Osteoblast (primary cell): ENCODE results near the gene SUSD4. TPM values are rescaled to one million over a fixed set of nuclear protein-coding genes. Genes with fewer than 3 reads are reported as not detected.

Experiments used
- DNase-seq: peaks from one replicate; pipeline ENCODE4 v3.0.0; 2011; ENCODE audit warnings: low spot score, mixed read lengths; ENCODE audit not compliant: insufficient read length; ENCODE audit errors: missing footprints
- H2AFZ ChIP-seq: 2 replicates; pipeline ENCODE4 v1.6.0; 2011; ENCODE audit warnings: mild to moderate bottlenecking, low read length
- H3K27ac ChIP-seq: 2 replicates; pipeline ENCODE4 v1.5.1; 2011; ENCODE audit warnings: mild to moderate bottlenecking, low read depth, low read length, moderate library complexity
- H3K27me3 ChIP-seq: 2 replicates; pipeline ENCODE4 v1.6.0; 2012; ENCODE audit warnings: mild to moderate bottlenecking, control low read depth, inconsistent platforms, low read length, moderate library complexity; ENCODE audit not compliant: insufficient read depth
- H3K36me3 ChIP-seq: 2 replicates; pipeline ENCODE4 v1.5.1; 2011; ENCODE audit warnings: mild to moderate bottlenecking, low read length, control low read depth, moderate library complexity; ENCODE audit not compliant: insufficient read depth
- H3K4me1 ChIP-seq: 2 replicates; pipeline ENCODE4 v1.5.1; 2011; ENCODE audit warnings: mild to moderate bottlenecking, low read length, control low read depth, moderate library complexity; ENCODE audit not compliant: insufficient read depth
- H3K4me2 ChIP-seq: 2 replicates; pipeline ENCODE4 v1.6.0; 2011; ENCODE audit warnings: mild to moderate bottlenecking, low read length; ENCODE audit not compliant: insufficient read depth
- H3K4me3 ChIP-seq: fragments of 200-600 bp; sonication (generic); 3 replicates; pipeline ENCODE4 v1.5.1; 2012; ENCODE audit warnings: mild to moderate bottlenecking, low read length, inconsistent platforms; ENCODE audit not compliant: insufficient read depth
- H3K79me2 ChIP-seq: 2 replicates; pipeline ENCODE4 v1.6.0; 2012; ENCODE audit warnings: mild to moderate bottlenecking, low read length, control low read depth, inconsistent platforms; ENCODE audit not compliant: insufficient read depth
- H3K9me3 ChIP-seq: 2 replicates; pipeline ENCODE4 v1.5.1; 2011; ENCODE audit warnings: low read depth, low read length, control low read depth
- H4K20me1 ChIP-seq: 2 replicates; pipeline ENCODE4 v1.6.0; 2012; ENCODE audit warnings: mild to moderate bottlenecking, low read length, control low read depth; ENCODE audit not compliant: insufficient read depth
- CTCF ChIP-seq: IDR thresholded peaks from 2 replicates; pipeline ENCODE4 v1.5.1; 2011; ENCODE audit warnings: mild to moderate bottlenecking, low read depth, low read length, moderate library complexity; ENCODE audit errors: extremely low read depth
- total RNA-seq: library from RNA; depleted of rRNA; stranded (reverse); fragments of >200 nt; gene quantifications from 2 replicates; pipeline ENCODE4 v1.2.3, GENCODE V29; 2012

SUSD4 gene
- total RNA-seq, 1 donor: not detected

DNA sequence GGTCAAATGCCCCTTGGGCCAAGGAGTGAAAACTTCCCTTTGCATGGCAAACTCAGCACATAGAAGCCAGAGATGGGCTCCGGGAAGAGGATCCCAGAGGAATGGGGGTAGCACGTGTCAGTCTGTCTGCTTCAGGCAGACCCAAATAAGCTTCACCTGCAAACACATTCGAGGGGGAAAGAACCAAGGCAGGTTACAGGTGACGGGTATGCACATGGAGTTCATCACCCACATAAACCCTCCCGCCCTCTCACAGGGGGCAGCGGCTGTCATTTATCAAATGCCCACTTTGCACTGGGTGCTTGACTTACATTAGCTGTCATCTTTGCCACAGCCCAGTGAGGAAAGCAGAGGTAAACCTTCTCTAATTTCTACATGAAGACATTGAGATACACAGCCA, 147.9 kb downstream of the SUSD4 start:
- no peak for TF ChIP-seq CTCF
- Histone ChIP-seq H3K9me3 (peaks cover 3% of the 10 kb centered on the region), H3K27me3 (peaks cover 8% of the 10 kb centered on the region), H3K4me2 (no peak overlapping the region), H3K36me3 (no peaks in the 10 kb centered on the region), H3K4me1 (no peaks in the 10 kb centered on the region), H3K79me2 (no peaks in the 10 kb centered on the region), H4K20me1 (no peaks in the 10 kb centered on the region), H3K4me3 (no peak overlapping the region), H3K27ac (no peak overlapping the region), H2AFZ (no peak overlapping the region)
- no peak for DNase-seq

DNA sequence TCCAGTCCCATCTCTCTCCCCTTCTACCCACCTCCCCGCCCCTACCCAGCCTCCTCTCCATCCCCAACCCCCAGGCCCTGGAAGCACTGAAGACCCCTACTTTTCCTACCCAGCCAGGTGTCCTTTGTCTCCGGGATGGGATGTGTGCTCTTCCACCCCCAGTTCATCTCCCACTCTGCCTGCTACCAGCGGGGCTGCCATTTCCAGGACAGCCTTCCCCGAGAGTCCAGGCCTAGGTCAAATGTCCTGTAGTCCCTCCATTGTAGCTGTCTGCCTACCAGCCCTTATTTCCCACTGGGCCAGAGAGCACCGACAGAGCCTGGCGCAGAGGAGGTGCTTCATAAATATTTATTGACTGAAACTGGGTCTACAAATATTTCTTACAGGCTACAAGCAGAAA, 148.9 kb downstream of the SUSD4 start:
- Histone ChIP-seq H3K36me3 (no peaks in the 10 kb centered on the region), H3K79me2 (no peaks in the 10 kb centered on the region), H3K4me3 (no peak overlapping the region), H4K20me1 (no peaks in the 10 kb centered on the region), H3K4me1 (no peaks in the 10 kb centered on the region), H2AFZ (no peak overlapping the region), H3K27me3 (peaks cover 12% of the 10 kb centered on the region), H3K27ac (no peak overlapping the region), H3K4me2 (no peak overlapping the region), H3K9me3 (peaks cover 3% of the 10 kb centered on the region)
- DNase-seq: no peak
- TF ChIP-seq CTCF: no peak

DNA sequence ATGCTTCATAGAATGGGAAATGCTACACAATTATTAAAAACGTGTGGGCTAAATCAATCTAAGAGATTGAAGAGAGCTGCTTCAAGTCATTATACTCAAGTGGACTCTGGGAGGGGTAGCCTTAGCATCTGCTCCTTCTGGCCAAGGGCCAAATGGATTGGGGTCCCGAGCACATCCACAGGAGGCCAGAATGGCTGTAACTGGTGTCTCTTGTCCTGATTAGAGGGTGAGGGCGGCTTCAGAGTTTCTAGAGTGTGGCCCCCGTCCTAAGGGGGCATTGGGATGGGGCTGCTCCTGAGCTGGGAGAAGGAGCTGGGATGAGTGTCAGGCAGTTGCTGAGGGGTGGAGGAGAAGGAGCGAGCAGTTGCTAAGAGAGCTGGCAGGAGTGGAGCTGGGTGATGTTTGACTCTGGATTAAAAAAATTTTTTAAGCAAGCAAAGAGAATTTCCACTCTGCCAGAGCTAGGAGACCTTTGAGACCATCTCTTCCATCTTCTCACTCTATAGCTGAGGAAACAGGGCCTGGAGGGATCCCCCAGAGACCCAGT, 149.6 kb downstream of the SUSD4 start:
- Histone ChIP-seq H3K27ac (no peak overlapping the region), H4K20me1 (no peaks in the 10 kb centered on the region), H3K4me3 (no peak overlapping the region), H3K36me3 (no peaks in the 10 kb centered on the region), H3K79me2 (no peaks in the 10 kb centered on the region), H3K4me2 (no peak overlapping the region), H3K4me1 (no peaks in the 10 kb centered on the region), H2AFZ (no peak overlapping the region), H3K27me3 (peaks cover 12% of the 10 kb centered on the region), H3K9me3 (peaks cover 3% of the 10 kb centered on the region)
- DNase-seq: no peak
- no peak for TF ChIP-seq CTCF

DNA sequence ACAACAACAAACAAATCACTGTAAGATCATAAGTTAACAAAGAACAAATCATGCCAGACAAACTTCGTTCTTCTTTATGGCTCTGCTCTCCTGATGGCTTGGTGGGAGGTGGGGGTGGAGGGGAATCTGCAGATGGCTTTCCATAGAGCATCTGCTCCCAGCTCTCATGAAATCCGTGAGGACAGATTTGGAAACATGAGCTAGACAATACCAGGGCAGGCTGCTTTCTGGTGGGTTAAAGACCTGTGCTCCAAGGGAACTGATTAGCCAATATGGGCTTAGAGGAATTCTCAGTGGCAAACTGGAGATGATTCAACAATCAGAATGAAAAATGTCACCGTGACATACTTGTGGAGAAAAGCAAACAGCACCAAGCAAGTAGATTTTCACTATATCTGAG, 151.5 kb downstream of the SUSD4 start:
- Histone ChIP-seq H3K4me1 (no peaks in the 10 kb centered on the region), H3K27me3 (peaks cover 8% of the 10 kb centered on the region), H3K4me2 (no peak overlapping the region), H3K79me2 (no peaks in the 10 kb centered on the region), H3K4me3 (no peak overlapping the region), H3K9me3 (no peaks in the 10 kb centered on the region), H3K27ac (no peak overlapping the region), H3K36me3 (no peaks in the 10 kb centered on the region), H2AFZ (no peak overlapping the region), H4K20me1 (no peaks in the 10 kb centered on the region)
- no peak for TF ChIP-seq CTCF
- no peak for DNase-seq
